Measurements from ENCODE around the gene EPS8.
"Not testable (repeated sequence)": the region's sequence is repeated elsewhere in the genome, so short reads cannot be mapped to it uniquely, and the experiment has no call there.

EPS8 gene

DNA sequence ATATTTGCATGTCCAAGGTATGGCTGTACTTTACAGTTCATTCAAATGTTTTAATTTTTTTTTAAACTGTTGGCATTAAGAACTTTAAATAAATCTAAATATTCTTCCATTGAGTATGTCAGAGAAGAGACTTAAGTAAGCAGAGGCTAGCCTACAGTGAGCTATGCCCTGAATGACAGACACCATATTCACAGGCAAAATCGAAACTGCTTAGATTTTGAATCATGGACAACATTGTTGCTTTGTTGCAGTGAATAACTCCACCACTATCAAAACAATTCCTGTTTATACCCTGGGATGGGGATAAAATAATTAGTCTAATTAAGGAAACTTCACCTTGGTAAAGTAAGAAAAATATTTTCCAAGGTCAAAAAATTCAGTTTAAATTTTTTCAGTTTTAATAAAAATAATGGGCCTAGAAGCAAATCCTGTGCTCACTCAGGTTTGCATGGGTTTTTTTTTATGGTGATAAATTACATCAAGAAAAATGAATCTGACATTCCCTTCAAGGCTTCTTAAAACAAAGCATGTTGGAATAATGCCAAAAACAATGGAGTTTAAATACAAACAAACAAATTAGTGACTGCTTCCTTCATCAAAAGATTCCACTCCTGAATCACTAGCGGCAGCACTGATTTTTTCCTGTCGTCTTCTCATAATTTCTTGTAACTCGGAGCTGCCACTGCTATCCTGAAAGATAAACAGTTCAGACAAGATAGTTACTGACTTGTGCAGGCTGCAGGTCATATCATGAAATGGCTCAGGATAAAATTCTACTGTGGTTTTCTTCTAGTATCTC is 168.2 kb downstream of the EPS8 start:
- Histone ChIP-seq H3K4me3 (ENCODE audit: low read depth, low read length, poor library complexity, severe bottlenecking) (no peak overlapping the region), H2AFZ (ENCODE audit: low read length) (no peak overlapping the region), H3K4me2 (ENCODE audit: low read length) (no peak overlapping the region), H3F3A (ENCODE audit: insufficient read depth, low read length) (no peaks in the 10 kb centered on the region), H3K27me3 (ENCODE audit: insufficient read depth, low read length) (no peaks in the 10 kb centered on the region), H4K20me1 (ENCODE audit: insufficient read depth, low read length) (no peaks in the 10 kb centered on the region), H3K9me2 (ENCODE audit: low read depth, low read length) (no peaks in the 10 kb centered on the region), H3K9ac (ENCODE audit: low read length) (no peak overlapping the region), H3K9me3 (ENCODE audit: low read length) (no peaks in the 10 kb centered on the region), H3K79me2 (ENCODE audit: insufficient read depth, low read length) (no peaks in the 10 kb centered on the region), H3K4me1 (ENCODE audit: insufficient read depth, low read length, severe bottlenecking) (no peaks in the 10 kb centered on the region), H3K27ac (ENCODE audit: low read depth, low read length, poor library complexity, severe bottlenecking) (no peak overlapping the region), H3K36me3 (ENCODE audit: insufficient read depth, low read length) (no peaks in the 10 kb centered on the region)
- no peak for TF ChIP-seq EZH2 (IDR thresholded peaks at IDR 0.05; ENCODE audit: borderline replicate concordance, low read length)
- TF ChIP-seq, protein P1, sequence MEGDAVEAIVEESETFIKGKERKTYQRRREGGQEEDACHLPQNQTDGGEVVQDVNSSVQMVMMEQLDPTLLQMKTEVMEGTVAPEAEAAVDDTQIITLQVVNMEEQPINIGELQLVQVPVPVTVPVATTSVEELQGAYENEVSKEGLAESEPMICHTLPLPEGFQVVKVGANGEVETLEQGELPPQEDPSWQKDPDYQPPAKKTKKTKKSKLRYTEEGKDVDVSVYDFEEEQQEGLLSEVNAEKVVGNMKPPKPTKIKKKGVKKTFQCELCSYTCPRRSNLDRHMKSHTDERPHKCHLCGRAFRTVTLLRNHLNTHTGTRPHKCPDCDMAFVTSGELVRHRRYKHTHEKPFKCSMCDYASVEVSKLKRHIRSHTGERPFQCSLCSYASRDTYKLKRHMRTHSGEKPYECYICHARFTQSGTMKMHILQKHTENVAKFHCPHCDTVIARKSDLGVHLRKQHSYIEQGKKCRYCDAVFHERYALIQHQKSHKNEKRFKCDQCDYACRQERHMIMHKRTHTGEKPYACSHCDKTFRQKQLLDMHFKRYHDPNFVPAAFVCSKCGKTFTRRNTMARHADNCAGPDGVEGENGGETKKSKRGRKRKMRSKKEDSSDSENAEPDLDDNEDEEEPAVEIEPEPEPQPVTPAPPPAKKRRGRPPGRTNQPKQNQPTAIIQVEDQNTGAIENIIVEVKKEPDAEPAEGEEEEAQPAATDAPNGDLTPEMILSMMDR (IDR thresholded peaks at IDR 0.05; ENCODE audit: low read length) = no peak

DNA sequence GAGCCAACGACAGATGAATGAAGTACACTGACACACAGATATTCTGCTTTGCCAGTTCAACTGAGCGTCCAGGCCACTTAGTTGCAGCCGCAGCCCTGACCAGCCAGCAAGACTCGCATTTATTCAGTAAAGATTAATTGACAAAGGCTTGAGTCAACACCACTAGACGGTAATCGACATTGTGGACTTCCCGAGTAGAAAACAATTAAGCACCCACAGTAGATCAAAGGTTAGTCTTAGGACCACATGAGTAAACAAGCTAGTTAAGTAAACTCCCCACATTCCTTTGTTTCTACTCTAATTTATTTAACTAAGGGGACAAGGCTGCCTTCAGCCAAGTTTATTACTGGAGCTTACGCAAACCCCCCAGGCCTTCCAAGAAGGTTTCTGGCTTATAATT is 172.7 kb downstream of the EPS8 start:
- not testable (repeated sequence) for H3K4me1 ChIP-seq (ENCODE audit: insufficient read depth, low read length, severe bottlenecking); H3K27ac ChIP-seq (ENCODE audit: low read depth, low read length, poor library complexity, severe bottlenecking); H3K9ac ChIP-seq (ENCODE audit: low read length); H3K27me3 ChIP-seq (ENCODE audit: insufficient read depth, low read length); H3K4me3 ChIP-seq (ENCODE audit: low read depth, low read length, poor library complexity, severe bottlenecking); H4K20me1 ChIP-seq (ENCODE audit: insufficient read depth, low read length); H2AFZ ChIP-seq (ENCODE audit: low read length); H3K9me3 ChIP-seq (ENCODE audit: low read length); H3K36me3 ChIP-seq (ENCODE audit: insufficient read depth, low read length); H3K79me2 ChIP-seq (ENCODE audit: insufficient read depth, low read length); H3K9me2 ChIP-seq (ENCODE audit: low read depth, low read length); H3K4me2 ChIP-seq (ENCODE audit: low read length); H3F3A ChIP-seq (ENCODE audit: insufficient read depth, low read length)

DNA sequence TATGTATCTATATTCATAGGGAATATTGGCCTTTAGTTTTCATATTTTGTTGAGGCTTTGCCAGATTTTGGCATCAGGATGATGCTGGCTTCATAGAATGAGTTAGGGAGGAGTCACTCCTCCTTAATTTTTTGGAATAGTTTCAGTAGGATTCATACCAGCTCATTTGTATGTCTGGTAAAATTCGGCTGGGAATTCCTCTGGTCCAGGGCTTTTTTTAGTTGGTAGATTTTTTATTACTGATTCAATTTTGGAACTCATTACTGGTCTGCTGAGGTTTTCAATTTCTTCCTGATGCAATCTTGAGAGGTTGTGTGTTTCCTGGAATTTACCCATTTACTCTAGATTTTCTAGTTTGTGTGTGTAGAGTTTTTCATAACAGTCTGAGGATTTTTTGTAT is 175.2 kb downstream of the EPS8 start:
- Histone ChIP-seq H3K27me3 (ENCODE audit: insufficient read depth, low read length) (no peaks in the 10 kb centered on the region), H2AFZ (ENCODE audit: low read length) (no peak overlapping the region), H4K20me1 (ENCODE audit: insufficient read depth, low read length) (no peaks in the 10 kb centered on the region), H3K9ac (ENCODE audit: low read length) (no peak overlapping the region), H3K4me2 (ENCODE audit: low read length) (no peak overlapping the region), H3K27ac (ENCODE audit: low read depth, low read length, poor library complexity, severe bottlenecking) (no peak overlapping the region), H3K9me3 (ENCODE audit: low read length) (no peaks in the 10 kb centered on the region), H3K9me2 (ENCODE audit: low read depth, low read length) (no peaks in the 10 kb centered on the region), H3K4me3 (ENCODE audit: low read depth, low read length, poor library complexity, severe bottlenecking) (no peak overlapping the region), H3K79me2 (ENCODE audit: insufficient read depth, low read length) (no peaks in the 10 kb centered on the region), H3K36me3 (ENCODE audit: insufficient read depth, low read length) (no peaks in the 10 kb centered on the region), H3F3A (ENCODE audit: insufficient read depth, low read length) (no peaks in the 10 kb centered on the region), H3K4me1 (ENCODE audit: insufficient read depth, low read length, severe bottlenecking) (no peaks in the 10 kb centered on the region)
- no peak for TF ChIP-seq EZH2 (IDR thresholded peaks at IDR 0.05; ENCODE audit: borderline replicate concordance, low read length)
- TF ChIP-seq, protein P1 (IDR thresholded peaks at IDR 0.05; ENCODE audit: low read length) = no peak

DNA sequence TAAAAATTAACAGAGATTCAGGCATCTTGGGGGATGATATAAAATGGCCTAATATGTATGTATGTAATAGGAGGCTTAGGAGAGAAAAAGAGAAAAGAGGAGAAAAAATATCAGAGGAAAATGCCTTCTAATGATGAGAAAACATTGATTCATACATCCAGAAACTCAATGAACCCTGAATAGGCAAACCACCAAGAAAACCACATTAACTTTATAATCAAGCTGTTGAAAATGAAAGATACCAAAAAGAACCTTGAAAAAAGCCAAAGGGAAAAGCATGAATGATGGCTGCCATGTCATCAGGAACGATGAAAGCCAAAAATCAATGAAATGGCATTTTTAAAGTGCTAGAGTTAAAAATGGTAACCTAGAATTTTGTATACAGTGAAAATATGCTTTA is 180.2 kb downstream of the EPS8 start:
- Histone ChIP-seq H3K36me3 (ENCODE audit: insufficient read depth, low read length) (no peaks in the 10 kb centered on the region), H3K79me2 (ENCODE audit: insufficient read depth, low read length) (no peaks in the 10 kb centered on the region), H2AFZ (ENCODE audit: low read length) (no peak overlapping the region), H3K27me3 (ENCODE audit: insufficient read depth, low read length) (no peaks in the 10 kb centered on the region), H3K4me3 (ENCODE audit: low read depth, low read length, poor library complexity, severe bottlenecking) (no peak overlapping the region), H3K9ac (ENCODE audit: low read length) (no peak overlapping the region), H3K4me2 (ENCODE audit: low read length) (no peak overlapping the region), H4K20me1 (ENCODE audit: insufficient read depth, low read length) (no peaks in the 10 kb centered on the region), H3F3A (ENCODE audit: insufficient read depth, low read length) (no peaks in the 10 kb centered on the region), H3K9me3 (ENCODE audit: low read length) (no peaks in the 10 kb centered on the region), H3K4me1 (ENCODE audit: insufficient read depth, low read length, severe bottlenecking) (no peaks in the 10 kb centered on the region), H3K27ac (ENCODE audit: low read depth, low read length, poor library complexity, severe bottlenecking) (no peak overlapping the region), H3K9me2 (ENCODE audit: low read depth, low read length) (no peaks in the 10 kb centered on the region)
- no peak for TF ChIP-seq EZH2 (IDR thresholded peaks at IDR 0.05; ENCODE audit: borderline replicate concordance, low read length)
- TF ChIP-seq, protein P1 (IDR thresholded peaks at IDR 0.05; ENCODE audit: low read length) = no peak

Measured in OCI-LY1 (cell line).